Neutrophil (primary cell): Measurements from ENCODE around the gene TOMM40.
"Not testable (repeated sequence)": the region's sequence is repeated elsewhere in the genome, so short reads cannot be mapped to it uniquely, and the experiment has no call there.

Source experiments
- H3K27ac ChIP-seq: fragments of 200-600 bp; sonication (generic); 2 replicates; pipeline ENCODE4 v1.5.1; 2016; ENCODE audit warnings: mild to moderate bottlenecking, moderate library complexity
- H3K27me3 ChIP-seq: fragments of 200-600 bp; sonication (generic); 2 replicates; pipeline ENCODE4 v1.6.0; 2016; ENCODE audit warnings: mild to moderate bottlenecking
- H3K36me3 ChIP-seq: fragments of 200-600 bp; sonication (generic); 2 replicates; pipeline ENCODE4 v1.5.1; 2017
- H3K4me1 ChIP-seq, 2 experiments: fragments of 200-600 bp in 1 of 2; sonication (generic) in 1 of 2; 1 replicate in 1 of 2; 2 replicates in 1 of 2; pipeline versions ENCODE4 v1.5.1 to v1.6.1; 2013 to 2016; ENCODE audit warnings: low read depth in 1 of 2, low read length in 1 of 2, mild to moderate bottlenecking in 1 of 2, moderate library complexity in 1 of 2; ENCODE audit not compliant: control insufficient read depth in 1 of 2, insufficient read depth in 1 of 2
- H3K4me3 ChIP-seq, 2 experiments: fragments of 200-600 bp in 1 of 2; sonication (generic) in 1 of 2; 1 replicate in 1 of 2; 2 replicates in 1 of 2; pipeline ENCODE4 v1.5.1; 2013 to 2016; ENCODE audit warnings: low read depth in 1 of 2, low read length in 1 of 2, mild to moderate bottlenecking in 1 of 2, moderate library complexity in 1 of 2
- H3K9me3 ChIP-seq: fragments of 200-600 bp; sonication (generic); 2 replicates; pipeline ENCODE4 v1.5.1; 2016
- CTCF ChIP-seq: fragments of 200-600 bp; sonication (generic); IDR thresholded peaks from 2 replicates; pipeline ENCODE4 v1.5.1; 2016; ENCODE audit warnings: antibody characterized with exemption

Gene TOMM40

DNA sequence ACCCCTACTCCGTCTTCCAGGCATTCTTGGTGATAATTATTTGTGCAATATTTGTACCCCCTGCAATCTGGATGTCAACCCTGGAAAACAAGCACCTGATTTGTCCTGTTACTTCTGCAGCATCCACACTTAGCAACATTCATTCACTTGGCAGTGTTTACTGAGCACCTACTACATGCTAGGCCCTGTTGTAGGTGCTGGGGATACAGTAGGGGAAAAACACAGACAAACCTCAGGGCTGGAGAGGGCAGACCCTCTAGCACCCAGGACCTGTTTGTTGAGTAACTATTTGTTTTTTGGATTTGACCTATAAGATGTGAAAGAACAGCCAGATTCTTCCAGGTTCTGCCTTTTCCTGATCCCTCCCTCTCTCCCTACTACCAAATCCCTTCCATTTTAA lies 35.4 kb upstream of the TOMM40 start:
- no peak overlapping the region for H3K4me3 ChIP-seq
- H3K4me1 ChIP-seq = peaks cover 16 to 22% of the 10 kb centered on the region in 2 experiments
- H3K36me3 ChIP-seq = no peaks in the 10 kb centered on the region
- H3K27ac ChIP-seq = peak overlapping the region; percentile 82
- H3K27me3 ChIP-seq = no peaks in the 10 kb centered on the region
- no peaks in the 10 kb centered on the region for H3K9me3 ChIP-seq
- TF ChIP-seq CTCF = no peak

GRCh38 chr19:44856421-44857083 lies 34.5 kb upstream of the TOMM40 start:
- H3K27me3 ChIP-seq = no peaks in the 10 kb centered on the region
- H3K4me1 ChIP-seq = peaks cover 12 to 18% of the 10 kb centered on the region in 2 experiments
- peak overlapping the region; percentile 82 for H3K27ac ChIP-seq
- peak overlapping the region in 1 of 2 experiments; percentile 30 for H3K4me3 ChIP-seq
- TF ChIP-seq CTCF = no peak
- no peaks in the 10 kb centered on the region for H3K36me3 ChIP-seq
- H3K9me3 ChIP-seq = no peaks in the 10 kb centered on the region

DNA sequence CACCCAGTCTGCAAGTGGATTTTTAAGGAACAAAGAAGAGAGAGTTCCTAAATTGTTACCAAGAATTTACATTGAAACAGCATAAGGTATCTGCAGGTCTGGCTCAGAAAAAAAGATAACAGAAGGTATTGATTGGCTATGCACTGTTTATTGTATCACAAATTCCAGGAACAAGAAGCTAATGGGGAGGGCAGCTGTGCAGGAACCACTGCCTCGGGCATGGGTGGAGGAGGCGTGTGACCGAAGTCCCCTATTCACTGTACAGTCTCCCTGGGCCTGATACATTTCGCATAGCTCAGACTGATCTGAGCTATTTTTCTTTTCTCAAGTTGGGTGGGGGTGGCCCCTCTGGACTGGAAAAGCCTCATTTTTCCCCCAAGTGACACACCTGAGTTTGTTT lies 33.2 kb upstream of the TOMM40 start:
- Histone ChIP-seq H3K4me1 (peaks cover 11 to 17% of the 10 kb centered on the region in 2 experiments), H3K27me3 (no peaks in the 10 kb centered on the region), H3K9me3 (no peaks in the 10 kb centered on the region), H3K4me3 (no peak overlapping the region), H3K36me3 (no peaks in the 10 kb centered on the region), H3K27ac (peak overlapping the region; percentile 13)
- no peak for TF ChIP-seq CTCF

DNA sequence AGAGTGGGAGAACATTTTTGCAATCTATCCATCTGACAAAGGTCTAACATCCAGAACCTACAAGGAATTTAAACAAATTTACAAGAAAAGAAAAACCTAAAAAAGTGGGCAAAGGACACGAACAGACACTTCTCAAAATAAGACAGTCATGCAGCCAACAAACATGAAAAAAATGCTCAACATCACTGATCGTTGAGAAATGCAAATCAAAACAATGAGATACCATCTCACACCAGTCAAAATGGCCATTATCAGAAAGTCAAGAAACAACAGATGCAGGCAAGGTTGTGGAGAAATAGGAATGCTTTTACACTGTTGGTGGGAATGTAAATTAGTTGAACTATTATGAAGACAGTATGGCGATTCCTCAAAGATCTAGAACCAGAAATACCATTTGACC lies 29.5 kb upstream of the TOMM40 start:
- not testable (repeated sequence) for H3K4me3 ChIP-seq, H3K4me1 ChIP-seq, H3K36me3 ChIP-seq, H3K27me3 ChIP-seq, H3K9me3 ChIP-seq, H3K27ac ChIP-seq

DNA sequence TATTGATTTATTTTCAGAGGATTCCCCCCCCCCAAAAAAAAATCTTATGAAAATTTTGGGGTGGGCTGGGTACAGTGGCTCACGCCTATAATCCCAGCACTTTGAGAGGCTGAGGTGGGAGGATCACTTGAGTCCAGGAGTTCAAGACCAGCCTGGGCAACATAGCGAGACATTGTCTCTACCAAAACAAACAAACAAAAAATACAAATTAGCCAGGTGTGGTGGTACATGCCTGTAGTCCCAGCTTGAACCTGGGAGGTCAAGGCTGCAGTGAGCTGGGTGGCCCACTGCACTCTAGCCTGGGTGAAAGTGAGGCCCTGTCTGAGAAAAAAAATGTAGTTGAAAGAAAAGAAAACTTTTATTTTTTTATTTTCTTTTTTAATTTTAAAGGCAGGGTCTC lies 27.1 kb upstream of the TOMM40 start:
- H3K4me1 ChIP-seq = peaks cover 3 to 11% of the 10 kb centered on the region in 2 experiments
- H3K4me3 ChIP-seq = no peak overlapping the region
- no peaks in the 10 kb centered on the region for H3K27me3 ChIP-seq
- no peak for TF ChIP-seq CTCF
- H3K9me3 ChIP-seq = no peaks in the 10 kb centered on the region
- H3K27ac ChIP-seq = no peak overlapping the region
- H3K36me3 ChIP-seq = peaks cover 8% of the 10 kb centered on the region

GRCh38 chr19:44865196-44865767 lies 25.8 kb upstream of the TOMM40 start:
- Histone ChIP-seq H3K4me3 (no peak overlapping the region), H3K9me3 (no peaks in the 10 kb centered on the region), H3K36me3 (peaks cover 8% of the 10 kb centered on the region), H3K4me1 (peaks cover 13 to 19% of the 10 kb centered on the region in 2 experiments), H3K27ac (peak overlapping the region; percentile 61), H3K27me3 (no peaks in the 10 kb centered on the region)
- TF ChIP-seq CTCF = no peak
